Stimulated activated CD4-positive, alpha-beta T cell treated with anti-CD3 and anti-CD28 coated beads, Interleukin-4, amount 100 ng/mL, for 1 hour (primary cell): ENCODE results near the gene AKAP12.
"Not testable (repeated sequence)": the region's sequence is repeated elsewhere in the genome, so short reads cannot be mapped to it uniquely, and the experiment has no call there.

Source experiments
- DNase-seq: peaks from one replicate; pipeline ENCODE4 v3.0.0-alpha.2; 2020

The AKAP12 gene

DNA sequence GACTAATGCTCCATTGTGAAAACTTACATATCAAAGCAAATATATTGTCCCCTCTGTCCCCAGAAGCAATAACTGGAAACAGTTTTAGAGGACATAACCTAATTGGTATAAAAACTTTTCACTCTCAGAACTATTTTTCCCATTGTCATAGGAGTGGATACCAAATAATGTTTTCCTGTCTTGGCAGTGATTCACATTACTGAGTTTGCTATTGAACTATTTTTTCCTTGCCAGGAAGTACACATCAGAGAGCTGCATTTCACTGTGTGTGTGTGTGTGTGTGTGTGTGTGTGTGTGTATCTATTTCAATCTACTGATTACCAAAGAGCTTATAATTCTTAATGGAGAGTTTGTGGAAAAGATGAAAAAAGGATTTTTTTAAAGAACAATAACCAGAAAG lies 45.4 kb downstream of the AKAP12 start:
- DNase-seq: no peak

DNA sequence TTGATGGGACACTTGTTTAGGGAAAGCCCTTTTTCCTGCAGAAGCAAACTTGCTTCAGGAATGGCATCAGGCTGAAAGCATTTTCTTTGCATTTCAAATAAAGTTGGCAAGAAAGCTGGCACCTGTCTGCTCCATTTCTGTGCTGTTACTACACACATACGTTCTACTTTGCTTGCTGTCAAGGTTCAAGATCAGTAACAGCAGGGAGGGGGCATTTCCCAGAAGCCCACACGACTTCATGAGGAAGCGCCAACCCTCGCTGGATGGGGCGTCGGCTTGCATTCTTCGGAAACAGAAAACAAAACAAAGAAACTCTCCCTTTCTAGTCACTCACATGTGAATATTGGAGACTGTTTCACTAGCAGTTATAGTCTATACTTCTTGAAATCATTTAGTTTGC lies 46.4 kb downstream of the AKAP12 start:
- DNase-seq: no peak

DNA sequence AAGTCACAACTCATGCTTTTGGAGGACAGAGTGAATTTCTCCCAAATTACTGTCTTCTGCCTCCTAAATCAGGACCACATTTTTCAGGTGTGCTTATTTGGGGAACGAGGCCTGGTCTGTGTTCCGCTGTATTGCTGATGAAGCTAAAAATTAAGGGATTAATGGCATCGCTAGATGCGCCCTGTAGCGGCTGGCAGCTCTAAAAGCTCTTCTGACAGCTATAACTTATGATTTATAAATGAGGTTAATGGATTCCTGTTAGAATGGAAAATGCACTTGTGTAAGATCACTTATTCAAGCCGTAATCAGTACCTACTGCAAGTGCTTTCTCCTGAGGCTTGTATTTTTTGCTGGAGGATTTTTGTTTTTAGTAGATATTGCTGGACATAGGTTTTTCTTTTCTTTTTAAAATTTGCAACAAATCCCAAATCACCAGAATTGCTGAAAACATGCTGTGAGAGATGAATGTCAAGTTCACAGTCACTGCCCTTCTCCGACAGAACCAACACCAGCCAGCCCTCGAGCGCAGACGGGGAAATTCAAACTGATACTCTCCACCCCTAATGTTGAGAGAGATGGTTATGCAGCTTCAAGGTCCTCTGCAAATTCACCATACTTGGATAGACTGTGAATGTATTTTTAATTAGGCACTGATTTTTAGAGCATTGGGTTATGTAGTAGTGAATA lies 49.1 kb downstream of the AKAP12 start:
- no peak for DNase-seq

- no peak for DNase-seq
These were observed 49.7 kb downstream of the AKAP12 start for GRCh38 chr6:151289399-151290007.

GRCh38 chr6:151290877-151291721 lies 51.3 kb downstream of the AKAP12 start:
- no peak for DNase-seq

- DNase-seq: no peak
These were observed 51.9 kb downstream of the AKAP12 start for GRCh38 chr6:151291722-151292059.

DNA sequence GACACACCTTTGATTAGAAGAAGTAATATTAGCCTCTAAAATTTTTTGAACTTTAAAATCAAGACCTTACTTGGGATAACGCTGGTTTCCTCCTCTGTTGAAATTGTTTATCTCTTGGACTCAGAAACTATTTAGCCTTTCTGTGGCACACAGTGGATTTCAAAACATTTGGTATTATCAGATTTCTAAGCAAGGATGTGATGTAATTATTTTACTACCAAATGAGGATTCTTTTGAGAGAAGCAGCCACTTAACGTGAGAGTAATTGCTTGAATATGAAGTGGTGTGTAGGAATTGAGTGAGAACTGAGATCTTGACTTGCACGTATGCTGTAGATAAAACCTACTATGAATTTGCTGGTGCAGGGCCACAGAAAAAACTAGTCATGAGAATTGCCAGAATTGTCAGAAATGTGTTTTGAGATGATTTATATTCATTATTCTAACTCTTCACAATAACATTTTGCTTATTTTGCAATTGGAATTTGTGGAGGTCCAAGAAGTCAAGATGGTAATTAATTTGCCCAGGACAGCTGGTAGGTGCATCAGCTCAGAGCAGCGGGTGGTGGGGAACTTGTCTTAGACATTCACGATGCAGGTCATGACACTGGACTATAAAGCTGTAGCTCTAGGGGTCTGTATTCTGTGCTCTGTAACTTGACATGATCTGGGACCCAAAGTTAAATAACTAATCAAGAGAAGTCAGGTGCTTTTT lies 53.4 kb downstream of the AKAP12 start:
- DNase-seq: no peak

DNA sequence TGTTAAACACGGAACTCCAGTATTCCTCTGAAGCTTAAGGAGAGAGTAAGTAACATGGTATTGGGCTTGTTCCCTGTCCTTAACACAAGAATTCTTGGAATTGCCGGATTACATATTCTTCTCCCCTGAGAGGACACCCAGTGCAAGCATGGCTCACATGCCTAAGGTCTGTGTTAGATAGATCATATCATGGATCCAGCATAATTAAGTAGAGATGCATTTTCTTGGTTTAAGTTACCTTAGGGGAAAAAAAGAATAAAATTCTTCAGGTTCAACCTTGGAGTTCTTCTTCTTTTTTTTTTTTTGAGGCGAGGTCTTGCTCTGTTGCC lies 53.9 kb downstream of the AKAP12 start:
- no peak for DNase-seq

DNA sequence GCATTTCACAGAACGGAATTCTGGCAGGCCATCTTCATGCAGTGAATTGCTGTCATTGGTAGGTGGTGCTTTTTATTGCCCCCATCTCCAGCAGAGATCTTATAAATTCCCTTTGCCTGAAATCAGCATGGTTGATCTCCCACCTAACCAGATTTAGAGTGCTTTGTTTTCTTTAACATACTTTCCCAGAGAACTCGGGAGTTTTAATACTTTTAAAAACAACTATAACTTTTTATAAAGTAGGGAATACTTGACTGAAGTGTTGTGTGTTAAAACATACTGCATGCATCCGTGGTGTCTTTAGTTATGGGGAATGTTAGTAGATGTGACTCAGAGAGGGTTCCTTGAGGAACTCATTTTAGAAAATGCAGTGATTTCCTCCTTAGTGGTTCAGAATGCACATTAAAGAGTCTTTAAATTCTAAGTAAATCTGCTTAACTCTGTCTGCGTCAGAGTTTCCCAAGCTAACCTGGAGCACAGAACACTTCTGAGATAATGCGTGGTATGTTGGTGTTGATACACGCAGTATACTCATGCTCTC lies 54.9 kb downstream of the AKAP12 start:
- no peak for DNase-seq

DNA sequence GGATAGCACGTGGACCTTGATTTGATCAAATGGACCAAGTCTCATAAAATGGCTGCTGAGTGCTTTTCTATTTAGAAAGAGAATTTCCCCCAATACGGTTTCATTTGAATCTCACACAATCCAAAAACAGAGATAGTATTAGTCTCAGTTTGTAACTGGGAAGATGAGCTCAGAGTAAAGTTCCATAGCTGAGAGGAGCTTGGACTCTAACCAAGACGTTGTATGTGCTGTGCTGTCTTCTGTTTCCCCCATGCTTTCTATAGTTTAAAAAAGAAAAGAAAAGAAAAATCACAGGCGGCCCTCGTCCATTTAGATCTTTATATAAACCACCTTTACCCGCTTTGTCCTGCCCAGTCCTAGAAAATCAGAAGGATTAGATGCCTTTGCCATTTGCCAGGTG lies 58.1 kb downstream of the AKAP12 start:
- no peak for DNase-seq

DNA sequence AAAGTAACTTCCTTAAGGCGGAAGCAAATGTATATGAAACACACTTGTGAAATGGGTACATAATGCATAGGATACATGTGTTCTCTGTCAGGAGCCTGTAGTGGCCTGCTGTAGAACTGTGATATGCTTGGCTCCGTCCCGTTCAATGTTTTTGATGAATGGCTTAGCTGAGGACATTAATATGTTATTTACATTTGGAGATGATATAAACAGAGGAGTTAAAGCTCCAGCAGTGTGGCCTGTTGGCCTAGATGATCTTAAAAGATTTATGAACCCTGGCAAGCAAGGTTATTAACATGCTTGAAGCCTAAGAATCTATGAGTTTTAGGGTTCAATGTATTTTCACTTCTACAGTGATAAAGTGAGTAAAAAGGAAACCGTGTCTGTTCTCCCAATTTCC lies 59.2 kb downstream of the AKAP12 start:
- no peak for DNase-seq

- DNase-seq: no peak
These were observed 60.7 kb downstream of the AKAP12 start for GRCh38 chr6:151300267-151300991.

- no peak for DNase-seq
These were observed 61.8 kb downstream of the AKAP12 start for GRCh38 chr6:151301547-151301946.

GRCh38 chr6:151303231-151303630 lies 63.5 kb downstream of the AKAP12 start:
- no peak for DNase-seq

- DNase-seq: no peak
These were observed 66.6 kb downstream of the AKAP12 start for GRCh38 chr6:151306269-151306783.

GRCh38 chr6:151307501-151307900 lies 67.7 kb downstream of the AKAP12 start:
- DNase-seq: no peak

DNA sequence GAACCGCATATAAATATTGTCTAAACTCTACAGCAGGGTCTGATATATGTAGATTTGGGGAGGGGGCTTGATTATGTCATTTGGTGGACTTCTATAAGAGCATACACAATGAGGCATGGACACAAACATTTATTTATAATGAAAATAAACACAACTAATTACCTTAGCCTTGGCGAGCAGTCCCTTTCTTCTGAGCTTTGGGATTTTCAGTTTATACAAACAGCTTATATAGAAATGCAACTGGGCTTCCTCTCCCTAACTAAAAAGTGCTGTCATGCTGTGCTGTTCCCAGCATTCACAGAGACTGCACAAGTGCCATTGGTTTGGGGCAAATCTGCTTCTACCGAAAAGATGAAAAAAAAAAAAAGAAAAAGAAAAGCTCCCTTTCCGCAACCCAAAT lies 69.9 kb downstream of the AKAP12 start:
- no peak for DNase-seq

- DNase-seq: no peak
These were observed 70.5 kb downstream of the AKAP12 start for GRCh38 chr6:151310279-151310678.

- DNase-seq: no peak
These were observed 71.3 kb downstream of the AKAP12 start for GRCh38 chr6:151310852-151311767.

DNA sequence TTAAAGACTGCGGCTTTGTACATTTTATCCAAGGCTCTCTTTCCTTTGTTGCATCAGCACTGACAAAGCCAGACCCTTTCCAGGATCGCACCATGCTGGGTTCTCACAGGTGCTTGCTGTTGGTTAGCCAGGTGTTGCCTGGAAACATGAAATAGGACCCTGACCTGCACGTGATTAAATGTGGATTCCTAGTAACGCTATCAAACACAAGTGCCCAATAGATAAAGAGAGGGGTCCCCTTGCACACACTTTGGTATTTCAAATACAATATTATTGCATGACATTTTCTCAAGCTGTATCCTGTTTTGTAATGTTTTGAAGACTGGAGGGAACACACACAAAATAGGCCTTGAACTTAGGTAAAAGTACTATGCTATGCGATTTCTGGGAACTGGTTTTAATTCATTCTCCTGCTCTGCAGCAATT lies 73.3 kb downstream of the AKAP12 start:
- no peak for DNase-seq

DNA sequence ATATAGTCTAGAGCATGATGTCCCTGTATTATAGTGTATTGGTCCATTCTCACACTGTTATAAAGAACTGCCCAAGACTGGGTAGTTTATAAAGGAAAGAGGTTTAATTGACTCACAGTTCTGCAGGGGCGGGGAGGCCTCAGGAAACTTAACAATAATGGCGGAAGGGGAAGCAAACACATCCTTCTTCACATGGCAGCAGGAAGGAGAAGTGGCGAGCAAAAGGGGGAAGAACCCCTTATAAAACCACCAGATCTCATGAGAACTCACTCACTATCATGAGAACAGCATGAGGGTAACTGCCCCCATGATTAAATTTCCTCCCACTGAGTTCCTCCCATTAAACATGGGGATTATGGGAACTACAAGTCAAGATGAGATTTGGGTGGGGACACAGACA lies 75.9 kb downstream of the AKAP12 start:
- DNase-seq: not testable (repeated sequence)
